ENCODE results near the gene MED20.

Gene MED20

GRCh38 chr6:41872147-41872546 is 48.8 kb downstream of the MED20 start:
- H3K4me3 ChIP-seq (ENCODE audit: low read length): no peak overlapping the region
- TF ChIP-seq CTCF (conservative IDR thresholded peaks at IDR 0.05; ENCODE audit: low read depth, low read length): no peak
- no peak for DNase-seq (ENCODE audit: low read depth)

GRCh38 chr6:41871691-41872090 is 49.2 kb downstream of the MED20 start:
- DNase-seq (ENCODE audit: low read depth): no peak
- no peak overlapping the region for H3K4me3 ChIP-seq (ENCODE audit: low read length)
- no peak for TF ChIP-seq CTCF (conservative IDR thresholded peaks at IDR 0.05; ENCODE audit: low read depth, low read length)

- no peak for DNase-seq (ENCODE audit: low read depth)
- no peak for TF ChIP-seq CTCF (conservative IDR thresholded peaks at IDR 0.05; ENCODE audit: low read depth, low read length)
- no peak overlapping the region for H3K4me3 ChIP-seq (ENCODE audit: low read length)
These were observed 61.6 kb downstream of the MED20 start for GRCh38 chr6:41859356-41859755.

- no peak for TF ChIP-seq CTCF (conservative IDR thresholded peaks at IDR 0.05; ENCODE audit: low read depth, low read length)
- H3K4me3 ChIP-seq (ENCODE audit: low read length): no peak overlapping the region
- DNase-seq (ENCODE audit: low read depth): no peak
These were observed 62.2 kb downstream of the MED20 start for GRCh38 chr6:41858703-41859102.

Measured in retinal pigment epithelial cell (primary cell).